ENCODE data around the gene CALHM3. TPM values are rescaled to one million over a fixed set of nuclear protein-coding genes. Genes with fewer than 3 reads are reported as not detected.

CALHM3 gene
- total RNA-seq, 2 donors from 2014 or later: 0.52 TPM; not detected in 1

DNA sequence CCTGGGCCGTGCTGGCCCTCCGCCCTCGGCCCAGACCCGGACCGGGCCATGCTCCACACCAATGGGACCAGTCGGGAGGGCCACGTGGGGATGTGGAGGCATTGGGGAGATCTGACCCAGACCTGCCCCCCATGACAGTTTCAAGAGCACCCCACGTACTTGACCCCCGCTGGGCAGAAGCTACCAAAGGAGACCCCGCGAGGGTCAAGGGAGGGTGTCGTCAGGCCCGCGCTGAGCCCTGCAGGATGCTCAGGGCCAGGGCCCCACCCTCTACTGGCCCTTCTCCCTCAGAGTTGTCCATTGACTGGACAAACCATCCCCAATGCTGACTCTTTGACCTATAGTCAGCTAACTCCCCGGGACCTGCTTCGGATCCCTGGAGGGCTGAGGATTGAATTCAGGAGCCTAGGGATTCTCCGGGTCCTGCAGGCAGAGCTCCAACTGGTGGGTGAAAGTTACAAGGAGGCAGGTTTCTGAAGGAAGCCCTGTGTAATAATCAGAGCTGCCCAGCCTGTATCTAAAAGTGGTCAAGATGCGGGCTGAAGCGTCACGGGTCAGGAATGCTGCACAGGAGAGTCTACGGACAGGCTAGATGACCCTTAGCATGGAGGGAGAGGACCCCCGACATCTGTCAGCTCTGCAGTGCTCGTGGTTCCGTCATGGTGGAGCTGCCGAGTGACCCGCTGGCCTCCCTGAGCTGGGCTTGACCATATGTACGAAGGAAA is 26.4 kb downstream of the CALHM3 start:
- TF ChIP-seq POLR2A (IDR thresholded peaks at IDR 0.05): no peak
- TF ChIP-seq, protein P1, sequence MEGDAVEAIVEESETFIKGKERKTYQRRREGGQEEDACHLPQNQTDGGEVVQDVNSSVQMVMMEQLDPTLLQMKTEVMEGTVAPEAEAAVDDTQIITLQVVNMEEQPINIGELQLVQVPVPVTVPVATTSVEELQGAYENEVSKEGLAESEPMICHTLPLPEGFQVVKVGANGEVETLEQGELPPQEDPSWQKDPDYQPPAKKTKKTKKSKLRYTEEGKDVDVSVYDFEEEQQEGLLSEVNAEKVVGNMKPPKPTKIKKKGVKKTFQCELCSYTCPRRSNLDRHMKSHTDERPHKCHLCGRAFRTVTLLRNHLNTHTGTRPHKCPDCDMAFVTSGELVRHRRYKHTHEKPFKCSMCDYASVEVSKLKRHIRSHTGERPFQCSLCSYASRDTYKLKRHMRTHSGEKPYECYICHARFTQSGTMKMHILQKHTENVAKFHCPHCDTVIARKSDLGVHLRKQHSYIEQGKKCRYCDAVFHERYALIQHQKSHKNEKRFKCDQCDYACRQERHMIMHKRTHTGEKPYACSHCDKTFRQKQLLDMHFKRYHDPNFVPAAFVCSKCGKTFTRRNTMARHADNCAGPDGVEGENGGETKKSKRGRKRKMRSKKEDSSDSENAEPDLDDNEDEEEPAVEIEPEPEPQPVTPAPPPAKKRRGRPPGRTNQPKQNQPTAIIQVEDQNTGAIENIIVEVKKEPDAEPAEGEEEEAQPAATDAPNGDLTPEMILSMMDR (IDR thresholded peaks at IDR 0.05): no peak
- H3K4me3 ChIP-seq: peak overlapping the region in 1 of 2 donors; percentile 24
- H3K9me3 ChIP-seq: no peaks in the 10 kb centered on the region
- H3K27ac ChIP-seq: peak overlapping the region in 3 of 4 donors; percentile 0 to 71 (median 65)
- ATAC-seq (no peak), DNase-seq (no peak)
- no peaks in the 10 kb centered on the region for H3K27me3 ChIP-seq
- no peaks in the 10 kb centered on the region for H3K36me3 ChIP-seq (replicated peaks in 1 of 2; ENCODE audit: insufficient read depth in 1 of 2, low read depth in 2 of 2)
- WGBS, 2 donors: 41 to 42% methylated on average over 19 to 24 of the region's 27 CpGs
- intact Hi-C loops (cut with DNase I): no loop called here
- peaks cover 11% of the 10 kb centered on the region for H3K4me1 ChIP-seq

DNA sequence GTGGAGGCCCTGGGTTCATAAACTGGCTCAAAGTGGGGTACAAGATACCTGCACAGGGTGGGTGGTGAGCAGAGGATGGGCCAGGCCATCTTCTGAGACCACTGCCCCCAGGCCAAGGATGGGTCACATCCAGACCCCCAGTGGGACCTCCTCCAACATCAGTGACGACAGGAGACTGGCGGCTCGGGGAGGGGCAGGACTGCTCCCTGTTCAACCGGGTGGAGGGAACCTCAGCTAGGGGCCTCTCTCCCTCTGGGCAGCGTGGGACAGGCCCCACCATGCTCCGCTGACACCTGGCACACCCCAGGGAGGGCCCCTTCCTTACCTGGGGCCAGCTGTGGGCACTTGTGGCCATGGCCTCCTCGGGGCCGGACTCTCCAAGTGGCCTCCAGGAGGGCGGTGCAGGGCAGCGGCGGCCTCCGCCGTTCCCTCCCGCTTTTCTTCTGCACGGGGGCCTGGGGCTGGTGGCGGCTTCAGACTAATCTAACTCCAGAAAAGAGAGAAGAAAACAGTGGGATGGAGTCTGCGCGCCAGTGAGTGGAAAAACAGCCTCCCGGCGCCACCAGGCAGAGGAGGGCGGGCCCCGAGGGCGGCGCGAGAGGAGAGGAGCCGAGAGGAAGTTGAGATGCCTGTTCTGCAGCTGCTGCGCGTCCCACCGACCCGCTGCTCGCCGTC is 27.1 kb downstream of the CALHM3 start, which contains the start of gene CALHM2:
CALHM2 (minus strand) TSS at position 540 of the 675 bp plus-strand sequence. CDS start 2,429 bp downstream, outside the sequence.
- H3K27me3 ChIP-seq: no peaks in the 10 kb centered on the region
- peak within 1 kb of the TSS; percentile 0 to 71 (median 34) for H3K27ac ChIP-seq
- H3K36me3 ChIP-seq (replicated peaks in 1 of 2; ENCODE audit: insufficient read depth in 1 of 2, low read depth in 2 of 2): no peaks in the 10 kb centered on the region
- TF ChIP-seq, protein P1 (IDR thresholded peaks at IDR 0.05): peak in 1 of 7 experiments; percentile 5
- TF ChIP-seq POLR2A (IDR thresholded peaks at IDR 0.05): peak in 2 of 3 donors; percentile 11 to 23
- peaks cover 11% of the 10 kb centered on the region for H3K4me1 ChIP-seq
- 0 to 8% methylated on average over 18 to 32 of the region's 32 CpGs for WGBS, 2 donors
- no peaks in the 10 kb centered on the region for H3K9me3 ChIP-seq
- intact Hi-C loops (cut with DNase I): no loop called here
- peak; percentile 50 to 70 (median 65) for DNase-seq
- peak; percentile 70 for ATAC-seq
- peak within 1 kb of the TSS in 1 of 2 donors; percentile 24 for H3K4me3 ChIP-seq

GRCh38 chr10:103451091-103451813 is 27.8 kb downstream of the CALHM3 start:
- peak overlapping the region; percentile 2 to 71 (median 38) for H3K27ac ChIP-seq
- 40 to 54% methylated on average over 13 of the region's 14 CpGs for WGBS, 2 donors
- ATAC-seq (peak; percentile 18), DNase-seq (peak; percentile 22 to 58 (median 48))
- intact Hi-C loops (cut with DNase I): no loop called here
- no peak overlapping the region for H3K4me3 ChIP-seq
- H3K9me3 ChIP-seq: no peaks in the 10 kb centered on the region
- H3K27me3 ChIP-seq: no peaks in the 10 kb centered on the region
- no peaks in the 10 kb centered on the region for H3K36me3 ChIP-seq (replicated peaks in 1 of 2; ENCODE audit: insufficient read depth in 1 of 2, low read depth in 2 of 2)
- TF ChIP-seq POLR2A (IDR thresholded peaks at IDR 0.05): no peak
- TF ChIP-seq, protein P1 (IDR thresholded peaks at IDR 0.05): no peak
- H3K4me1 ChIP-seq: peaks cover 11% of the 10 kb centered on the region

DNA sequence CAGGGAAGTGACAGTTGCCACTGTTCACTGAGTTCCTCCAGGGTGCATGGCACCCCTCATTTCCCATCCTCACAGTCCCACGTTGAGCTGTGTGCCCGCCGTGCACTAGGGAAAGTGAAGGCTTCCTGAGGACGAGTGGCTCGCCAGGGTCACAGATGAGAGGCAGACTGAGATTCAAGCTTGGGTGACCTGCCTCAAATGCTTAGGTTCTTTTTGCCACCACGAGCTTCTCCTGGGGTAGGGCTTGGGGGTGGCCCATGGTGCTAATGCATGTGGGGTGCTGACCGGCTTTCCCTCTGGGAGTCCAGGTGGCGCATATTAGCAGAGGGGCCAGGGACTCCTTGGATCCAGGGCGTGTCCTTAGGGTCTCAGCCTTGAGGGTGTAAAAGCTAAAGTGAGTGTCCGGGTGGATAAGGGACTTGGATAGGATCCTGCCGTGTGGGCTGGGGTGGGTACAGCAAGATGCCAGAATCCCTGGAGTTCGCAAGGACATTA is 28.8 kb downstream of the CALHM3 start:
- Histone ChIP-seq H3K9me3 (no peaks in the 10 kb centered on the region), H3K27ac (peak overlapping the region in 1 of 4 donors; percentile 71), H3K4me3 (no peak overlapping the region), H3K27me3 (no peaks in the 10 kb centered on the region), H3K36me3 (replicated peaks in 1 of 2; ENCODE audit: insufficient read depth in 1 of 2, low read depth in 2 of 2) (peaks cover 0 to 4% of the 10 kb centered on the region in 2 donors), H3K4me1 (peaks cover 11% of the 10 kb centered on the region)
- DNase-seq (no peak), ATAC-seq (no peak)
- intact Hi-C loops (cut with DNase I): no loop called here
- TF ChIP-seq, protein P1 (IDR thresholded peaks at IDR 0.05): no peak
- WGBS, 2 donors: 81 to 82% methylated on average over 11 to 12 of the region's 12 CpGs
